Measurements from ENCODE around the gene R3HDM1. TPM values are rescaled to one million over a fixed set of nuclear protein-coding genes. Genes with fewer than 3 reads are reported as not detected.
"Not testable (repeated sequence)": the region's sequence is repeated elsewhere in the genome, so short reads cannot be mapped to it uniquely, and the experiment has no call there.

Gene R3HDM1
- total RNA-seq, 2 experiments from 2014 or later = 51.9 to 53.9 TPM

DNA sequence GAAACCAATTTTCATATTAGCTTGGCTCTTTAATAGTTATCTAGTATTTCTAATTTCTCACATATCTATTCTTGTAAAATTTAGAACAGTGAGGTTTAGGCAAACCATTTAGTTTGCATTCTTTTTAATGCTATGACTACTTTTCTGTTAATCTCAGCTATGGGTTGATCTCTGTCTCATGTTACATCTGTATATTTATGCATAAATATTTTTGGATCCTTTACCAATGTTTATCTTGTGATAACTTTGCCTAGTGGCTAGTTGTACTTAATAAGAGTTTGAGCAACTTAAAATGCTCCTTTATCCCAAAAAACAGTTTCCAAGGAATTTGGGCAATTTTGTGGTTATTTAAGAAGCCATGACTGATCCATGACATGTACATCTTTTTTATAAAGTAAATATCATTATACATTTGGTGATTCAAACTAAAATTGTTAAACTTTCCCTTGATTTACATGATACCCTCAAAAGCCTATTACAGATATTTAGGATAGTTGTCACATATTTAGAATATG lies 86.3 kb downstream of the R3HDM1 start:
- Mint-ChIP-seq H3K4me1 (ENCODE audit: low read depth) (no peaks in the 10 kb centered on the region), H3K36me3 (ENCODE audit: low read depth) (peaks cover 12% of the 10 kb centered on the region), H3K9me3 (ENCODE audit: insufficient read depth) (no peaks in the 10 kb centered on the region), H3K4me3 (no peak overlapping the region), H3K27me3 (ENCODE audit: low read depth) (no peaks in the 10 kb centered on the region), H3K27ac (no peak overlapping the region)
- ATAC-seq = no peak
- CTCF ChIA-PET = no interaction called here
- DNase-seq = no peak
- POLR2A ChIA-PET = no interaction called here

DNA sequence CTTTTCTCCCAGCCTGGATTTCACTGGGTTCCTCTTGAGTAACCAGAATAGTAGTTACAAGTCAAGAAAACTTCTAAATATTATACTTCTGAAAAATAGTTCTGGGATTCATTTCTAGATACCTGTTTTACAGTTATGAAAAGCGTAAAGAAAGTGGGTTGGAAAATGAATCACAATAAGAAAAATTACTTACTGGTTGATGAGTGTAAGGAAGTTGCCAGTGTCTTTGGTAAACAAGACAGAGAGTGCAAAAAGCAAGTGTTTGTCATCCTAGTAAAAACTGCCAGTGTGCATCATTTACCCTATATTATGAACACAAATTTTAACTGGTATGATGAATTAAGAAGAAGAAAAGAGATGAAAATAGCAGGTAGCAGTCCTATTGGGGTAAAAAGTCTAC lies 88.9 kb downstream of the R3HDM1 start:
- no peak overlapping the region for H3K27ac Mint-ChIP-seq
- no peak overlapping the region for H3K4me3 Mint-ChIP-seq
- no peak for DNase-seq
- ChIA-PET CTCF (interaction anchor here (0.5 to 1.7 kb wide), 2 partner anchors 12 to 691 kb away, joined by 4 to 5 read pairs; no protein-coding TSS in a partner anchor), POLR2A (interaction anchor here (0.5 kb wide), 1 partner anchor 624 kb away, joined by 3 read pairs; no protein-coding TSS in a partner anchor)
- no peak for ATAC-seq
- H3K36me3 Mint-ChIP-seq (ENCODE audit: low read depth) = peaks cover 16% of the 10 kb centered on the region
- no peaks in the 10 kb centered on the region for H3K9me3 Mint-ChIP-seq (ENCODE audit: insufficient read depth)
- no peaks in the 10 kb centered on the region for H3K4me1 Mint-ChIP-seq (ENCODE audit: low read depth)
- no peaks in the 10 kb centered on the region for H3K27me3 Mint-ChIP-seq (ENCODE audit: low read depth)

DNA sequence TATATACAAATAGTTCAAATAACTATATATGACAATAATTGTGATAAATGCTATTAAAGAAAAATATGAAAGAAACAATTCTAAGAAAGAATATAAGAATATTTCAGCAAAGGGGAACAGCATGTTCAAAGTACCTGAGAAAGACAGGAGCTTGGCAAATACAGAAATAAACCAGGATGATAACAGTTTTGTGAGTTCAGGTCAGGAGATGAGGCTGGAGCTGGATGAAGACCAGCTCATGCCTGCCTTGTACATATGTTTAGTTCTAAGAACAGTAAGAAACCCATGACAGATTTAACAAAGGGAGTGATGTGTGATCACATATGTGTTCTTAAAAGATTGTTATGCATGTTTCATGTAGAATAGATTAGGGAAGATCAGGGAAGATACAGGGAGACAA lies 98.2 kb downstream of the R3HDM1 start:
- Mint-ChIP-seq H3K9me3 (ENCODE audit: insufficient read depth) (no peaks in the 10 kb centered on the region), H3K4me3 (no peak overlapping the region), H3K36me3 (ENCODE audit: low read depth) (peaks cover 16% of the 10 kb centered on the region), H3K27ac (no peak overlapping the region), H3K27me3 (ENCODE audit: low read depth) (no peaks in the 10 kb centered on the region), H3K4me1 (ENCODE audit: low read depth) (no peaks in the 10 kb centered on the region)
- ChIA-PET CTCF (interaction anchor here (1.3 to 1.4 kb wide), 2 partner anchors 9 to 81 kb away, joined by 3 to 4 read pairs; no protein-coding TSS in a partner anchor), POLR2A (no interaction called here)
- no peak for ATAC-seq
- DNase-seq = no peak

DNA sequence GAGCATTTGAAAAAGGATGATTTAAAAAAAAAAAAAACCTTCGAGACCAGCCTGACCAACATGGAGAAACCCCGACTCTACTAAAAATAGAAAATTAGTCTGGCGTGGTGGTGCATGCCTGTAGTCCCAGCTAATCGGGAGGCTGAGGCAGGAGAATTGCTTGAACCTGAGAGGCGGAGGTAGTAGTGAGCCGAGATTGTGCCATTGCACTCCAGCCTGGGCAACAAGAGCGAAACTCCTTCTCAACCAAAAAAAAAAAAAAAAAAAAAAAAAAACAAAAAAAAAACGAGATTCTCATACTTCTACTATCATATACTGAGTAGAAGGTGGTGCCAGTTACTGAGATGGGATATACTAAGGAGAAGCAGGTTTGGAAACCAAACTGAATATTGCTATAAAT lies 98.8 kb downstream of the R3HDM1 start:
- H3K36me3 Mint-ChIP-seq (ENCODE audit: low read depth) = peaks cover 16% of the 10 kb centered on the region
- H3K27ac Mint-ChIP-seq; DNase-seq; H3K4me1 Mint-ChIP-seq (ENCODE audit: low read depth); H3K9me3 Mint-ChIP-seq (ENCODE audit: insufficient read depth); H3K4me3 Mint-ChIP-seq; ATAC-seq; H3K27me3 Mint-ChIP-seq (ENCODE audit: low read depth); POLR2A ChIA-PET: not testable (repeated sequence)
- CTCF ChIA-PET = interaction anchor here (1.4 kb wide), 1 partner anchor 80 kb away, joined by 4 read pairs; no protein-coding TSS in a partner anchor

DNA sequence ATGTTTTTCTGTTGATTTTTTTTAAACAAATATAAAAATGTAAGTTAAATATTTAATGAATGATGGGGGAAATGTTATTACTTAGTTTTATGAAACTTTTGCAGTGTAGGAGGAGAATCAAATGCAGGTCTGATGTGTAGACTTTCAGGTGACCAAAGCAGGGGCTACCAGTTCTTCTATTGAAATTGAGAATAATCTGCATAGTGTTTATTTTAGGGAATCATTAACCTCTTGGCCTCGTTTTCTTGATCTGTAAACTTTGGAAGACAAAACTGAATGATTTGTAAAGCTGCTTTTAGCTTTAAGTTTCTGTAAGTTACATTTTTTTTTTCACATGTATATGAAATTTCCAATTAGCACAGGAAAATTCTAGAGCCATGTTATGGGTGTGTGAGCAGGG lies 99.2 kb downstream of the R3HDM1 start:
- POLR2A ChIA-PET = no interaction called here
- Mint-ChIP-seq H3K4me3 (no peak overlapping the region), H3K9me3 (ENCODE audit: insufficient read depth) (no peaks in the 10 kb centered on the region), H3K27me3 (ENCODE audit: low read depth) (no peaks in the 10 kb centered on the region), H3K4me1 (ENCODE audit: low read depth) (no peaks in the 10 kb centered on the region), H3K36me3 (ENCODE audit: low read depth) (peaks cover 15% of the 10 kb centered on the region), H3K27ac (no peak overlapping the region)
- no peak for DNase-seq
- CTCF ChIA-PET = no interaction called here
- no peak for ATAC-seq

DNA sequence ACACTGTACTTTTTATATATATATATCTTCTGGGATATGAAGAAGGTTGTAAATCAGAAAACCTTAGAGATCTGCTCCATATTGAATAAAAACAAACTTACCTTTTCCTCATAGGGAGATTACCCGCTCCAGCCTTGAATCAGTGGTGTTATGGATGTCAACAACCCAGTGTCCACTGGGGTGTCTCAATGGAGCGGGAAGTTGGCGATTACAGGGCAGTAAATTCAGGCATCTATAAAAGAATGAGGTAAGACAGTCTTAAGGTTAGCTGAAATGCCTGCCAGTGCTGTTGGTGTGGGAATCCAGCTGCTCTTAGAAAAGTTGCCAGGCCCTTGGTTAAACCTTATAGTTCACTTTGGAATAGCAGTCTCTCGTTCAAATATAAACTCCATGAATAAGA lies 102.3 kb downstream of the R3HDM1 start:
- Mint-ChIP-seq H3K36me3 (ENCODE audit: low read depth) (peaks cover 33% of the 10 kb centered on the region), H3K27me3 (ENCODE audit: low read depth) (no peaks in the 10 kb centered on the region), H3K9me3 (ENCODE audit: insufficient read depth) (no peaks in the 10 kb centered on the region), H3K27ac (no peak overlapping the region), H3K4me1 (ENCODE audit: low read depth) (peaks cover 6% of the 10 kb centered on the region), H3K4me3 (no peak overlapping the region)
- DNase-seq (no peak), ATAC-seq (no peak)
- ChIA-PET POLR2A (interaction anchor here (0.6 to 0.8 kb wide), 2 partner anchors 42 to 68 kb away, joined by 3 read pairs; no protein-coding TSS in a partner anchor), CTCF (interaction anchor here (0.7 to 1.6 kb wide), 4 partner anchors 8 to 164 kb away, joined by 3 to 4 read pairs (median 4); no protein-coding TSS in a partner anchor)

DNA sequence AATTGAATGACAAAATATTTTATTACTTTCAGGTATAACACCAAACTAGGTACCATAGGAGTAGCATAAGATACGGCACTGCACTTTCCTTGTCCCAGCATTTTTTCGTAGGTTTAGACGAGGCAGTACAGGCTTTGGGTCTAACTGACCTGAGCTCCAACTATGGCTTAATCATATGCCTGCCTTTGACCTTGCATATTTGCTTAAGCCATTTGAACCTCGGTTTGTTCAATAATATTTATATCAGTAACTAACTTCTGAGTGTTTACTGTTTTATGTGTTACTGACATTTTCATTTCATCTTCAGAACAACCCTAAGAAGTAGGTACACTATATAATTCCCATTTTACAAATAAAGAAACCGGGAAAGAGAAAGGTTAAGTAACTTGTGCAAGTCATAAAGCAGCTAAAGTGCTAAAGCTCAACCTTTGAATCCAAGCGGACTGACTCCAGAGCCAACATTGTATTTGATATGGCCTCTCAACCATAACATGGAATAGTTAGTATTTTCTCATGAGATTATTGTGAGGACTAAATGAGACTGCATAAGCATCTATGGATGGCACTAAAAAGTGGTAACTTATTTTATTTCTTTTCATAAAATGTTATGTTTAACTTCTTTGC lies 104.0 kb downstream of the R3HDM1 start:
- no peaks in the 10 kb centered on the region for H3K9me3 Mint-ChIP-seq (ENCODE audit: insufficient read depth)
- POLR2A ChIA-PET = interaction anchor here (0.6 kb wide), 1 partner anchor 23 kb away, joined by 3 read pairs; no protein-coding TSS in a partner anchor

DNA sequence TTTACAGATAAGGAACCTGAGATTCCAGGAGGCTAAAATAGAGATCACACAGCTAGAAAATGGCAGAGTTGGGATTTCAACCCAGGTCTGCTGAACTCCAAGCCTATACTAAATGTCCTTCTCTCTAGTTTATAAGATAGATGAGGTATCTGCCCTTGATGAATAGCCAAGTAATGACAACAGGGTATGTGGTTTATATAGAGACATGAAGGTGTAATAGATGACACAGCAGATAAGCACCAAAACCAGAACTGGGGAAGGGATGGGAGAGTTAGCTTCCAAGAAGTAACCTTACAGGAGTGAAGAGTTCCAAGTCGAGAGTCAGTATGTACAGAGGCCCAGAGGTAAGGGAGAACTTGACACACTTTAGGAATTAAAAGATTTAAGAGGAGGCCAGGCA lies 105.7 kb downstream of the R3HDM1 start:
- no peaks in the 10 kb centered on the region for H3K27me3 Mint-ChIP-seq (ENCODE audit: low read depth)
- no peaks in the 10 kb centered on the region for H3K9me3 Mint-ChIP-seq (ENCODE audit: insufficient read depth)
- no peak overlapping the region for H3K27ac Mint-ChIP-seq
- CTCF ChIA-PET = interaction anchor here (1.2 to 1.4 kb wide), 2 partner anchors 73 to 633 kb away, joined by 3 read pairs; no protein-coding TSS in a partner anchor
- POLR2A ChIA-PET = no interaction called here
- peaks cover 6% of the 10 kb centered on the region for H3K4me1 Mint-ChIP-seq (ENCODE audit: low read depth)
- no peak for ATAC-seq
- no peak for DNase-seq
- H3K4me3 Mint-ChIP-seq = no peak overlapping the region
- peaks cover 41% of the 10 kb centered on the region for H3K36me3 Mint-ChIP-seq (ENCODE audit: low read depth)

More for the DNA sequence above, 104.0 kb downstream of the R3HDM1 start:
- no peaks in the 10 kb centered on the region for H3K27me3 Mint-ChIP-seq (ENCODE audit: low read depth)
- H3K27ac Mint-ChIP-seq = no peak overlapping the region
- ATAC-seq = no peak
- H3K4me1 Mint-ChIP-seq (ENCODE audit: low read depth) = peaks cover 6% of the 10 kb centered on the region
- no peak overlapping the region for H3K4me3 Mint-ChIP-seq
- CTCF ChIA-PET = interaction anchor here (1.3 kb wide), 1 partner anchor 12 kb away, joined by 4 read pairs; no protein-coding TSS in a partner anchor
- H3K36me3 Mint-ChIP-seq (ENCODE audit: low read depth) = peaks cover 39% of the 10 kb centered on the region
- DNase-seq = no peak

DNA sequence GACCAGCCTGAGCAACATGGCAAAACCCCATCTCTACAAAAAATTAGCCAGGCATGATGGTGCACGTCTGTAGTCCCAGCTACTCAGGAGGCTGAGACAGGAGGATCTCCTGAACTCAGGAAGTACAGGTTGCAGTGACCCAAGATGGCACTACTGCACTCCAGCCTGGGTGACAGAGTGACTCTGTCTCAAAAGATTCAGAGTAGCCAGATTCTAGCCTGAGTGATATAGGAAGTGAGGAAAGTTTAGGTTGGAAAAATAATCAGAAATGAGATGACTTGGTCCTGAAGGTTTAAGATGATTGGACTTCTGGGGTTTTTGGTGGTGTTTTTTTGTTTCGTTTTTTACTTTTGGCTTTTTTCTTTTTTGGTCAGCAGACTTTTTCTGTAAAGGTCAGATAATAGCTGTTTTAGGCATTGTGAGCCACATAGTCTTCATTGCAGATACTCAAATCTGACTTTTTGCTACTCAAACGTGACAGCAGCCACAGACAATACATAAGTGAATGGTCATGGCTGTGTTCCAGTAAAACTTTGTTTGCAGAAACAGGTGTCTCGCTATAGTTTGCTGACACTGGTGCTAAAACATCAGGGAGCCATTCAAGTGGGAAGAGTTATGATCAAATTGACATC lies 106.3 kb downstream of the R3HDM1 start:
- ATAC-seq = no peak

DNA sequence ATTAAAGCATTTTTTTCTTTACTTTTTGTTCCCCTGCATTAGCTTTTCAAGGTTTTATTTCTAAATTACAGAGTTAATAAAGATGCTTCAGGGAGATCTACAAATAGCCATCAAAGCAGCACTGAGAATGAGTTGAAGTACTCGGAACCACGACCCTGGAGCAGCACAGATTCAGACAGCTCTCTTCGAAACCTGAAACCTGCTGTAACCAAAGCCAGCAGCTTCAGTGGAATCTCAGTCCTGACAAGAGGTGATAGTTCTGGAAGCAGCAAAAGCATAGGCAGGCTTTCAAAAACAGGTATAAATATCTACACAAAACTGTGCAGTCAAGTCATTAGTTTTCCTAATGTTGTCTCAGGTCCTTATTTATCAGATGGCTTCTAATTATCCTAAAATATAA lies 107.5 kb downstream of the R3HDM1 start:
- H3K9me3 Mint-ChIP-seq (ENCODE audit: insufficient read depth) = no peaks in the 10 kb centered on the region
- ATAC-seq (no peak), DNase-seq (no peak)
- no peaks in the 10 kb centered on the region for H3K27me3 Mint-ChIP-seq (ENCODE audit: low read depth)
- H3K36me3 Mint-ChIP-seq (ENCODE audit: low read depth) = peaks cover 37% of the 10 kb centered on the region
- H3K27ac Mint-ChIP-seq = no peak overlapping the region
- ChIA-PET CTCF (interaction anchor here (1.0 to 1.1 kb wide), 2 partner anchors 10 to 165 kb away, joined by 3 read pairs; no protein-coding TSS in a partner anchor), POLR2A (no interaction called here)
- peaks cover 6% of the 10 kb centered on the region for H3K4me1 Mint-ChIP-seq (ENCODE audit: low read depth)
- no peak overlapping the region for H3K4me3 Mint-ChIP-seq

More for the DNA sequence above, 106.3 kb downstream of the R3HDM1 start:
- no peak overlapping the region for H3K27ac Mint-ChIP-seq
- H3K36me3 Mint-ChIP-seq (ENCODE audit: low read depth) = peaks cover 37% of the 10 kb centered on the region
- H3K4me1 Mint-ChIP-seq (ENCODE audit: low read depth) = peaks cover 6% of the 10 kb centered on the region
- no peaks in the 10 kb centered on the region for H3K9me3 Mint-ChIP-seq (ENCODE audit: insufficient read depth)
- no peak for DNase-seq
- no peak overlapping the region for H3K4me3 Mint-ChIP-seq
- ChIA-PET CTCF (interaction anchor here (0.7 to 1.4 kb wide), 3 partner anchors 9 to 634 kb away, joined by 3 read pairs; no protein-coding TSS in a partner anchor), POLR2A (no interaction called here)
- H3K27me3 Mint-ChIP-seq (ENCODE audit: low read depth) = no peaks in the 10 kb centered on the region

DNA sequence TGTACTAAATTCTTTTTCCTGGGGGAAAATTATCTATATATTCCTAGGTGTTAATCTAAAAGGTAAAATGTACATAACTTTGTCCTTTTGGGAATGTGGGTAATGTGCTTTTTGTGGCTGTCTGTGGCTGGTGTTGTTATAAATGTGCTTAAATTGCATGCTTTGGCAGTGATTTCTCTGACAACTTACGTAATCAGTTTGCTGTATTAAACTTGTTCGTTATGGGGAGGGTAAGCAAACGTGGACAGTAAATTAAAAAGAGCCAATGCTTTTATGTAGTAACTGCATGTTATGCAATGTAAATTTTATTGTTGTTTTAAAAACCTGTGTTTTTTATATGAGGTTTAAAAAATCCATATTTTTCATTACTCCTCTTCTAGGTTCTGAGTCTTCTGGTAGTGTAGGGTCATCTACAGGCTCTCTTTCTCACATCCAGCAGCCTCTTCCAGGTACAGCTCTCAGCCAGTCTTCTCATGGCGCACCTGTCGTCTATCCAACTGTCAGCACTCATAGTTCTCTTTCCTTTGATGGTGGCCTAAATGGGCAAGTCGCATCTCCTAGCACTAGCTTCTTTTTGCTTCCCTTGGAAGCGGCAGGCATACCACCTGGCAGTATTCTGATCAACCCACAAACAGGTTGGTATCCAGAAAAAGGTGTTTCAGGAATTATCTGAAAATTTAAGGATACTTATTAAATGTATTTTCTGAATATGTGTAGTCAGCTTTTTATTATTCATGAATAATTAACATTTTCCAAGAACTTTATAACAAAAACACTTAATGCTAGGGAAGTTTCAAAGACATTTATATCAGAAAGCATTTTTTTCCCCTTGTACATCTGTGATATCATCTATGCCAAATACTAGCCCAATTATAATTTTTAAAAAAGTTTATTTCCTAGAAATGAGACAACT lies 110.1 kb downstream of the R3HDM1 start:
- no peaks in the 10 kb centered on the region for H3K9me3 Mint-ChIP-seq (ENCODE audit: insufficient read depth)
- no peak for DNase-seq
- no peak overlapping the region for H3K4me3 Mint-ChIP-seq
- H3K36me3 Mint-ChIP-seq (ENCODE audit: low read depth) = peaks cover 43% of the 10 kb centered on the region
- POLR2A ChIA-PET = interaction anchor here (0.7 kb wide), 1 partner anchor 1957 kb away, joined by 4 read pairs; no protein-coding TSS in a partner anchor
- no peaks in the 10 kb centered on the region for H3K27me3 Mint-ChIP-seq (ENCODE audit: low read depth)
- H3K4me1 Mint-ChIP-seq (ENCODE audit: low read depth) = peaks cover 6% of the 10 kb centered on the region
- H3K27ac Mint-ChIP-seq = no peak overlapping the region
- CTCF ChIA-PET = interaction anchor here (1.1 kb wide), 1 partner anchor 8 kb away, joined by 4 read pairs; no protein-coding TSS in a partner anchor
- no peak for ATAC-seq
